Muscle of leg (tissue), 11 donors: ENCODE results near the gene SLC49A3. TPM values are rescaled to one million over a fixed set of nuclear protein-coding genes. Genes with fewer than 3 reads are reported as not detected.
"Not testable (repeated sequence)": the region's sequence is repeated elsewhere in the genome, so short reads cannot be mapped to it uniquely, and the experiment has no call there.

Source experiments
- DNase-seq: peaks from one replicate; pipeline ENCODE4 v3.0.0; 2013
- H3K27ac ChIP-seq: one replicate; pipeline ENCODE4 v1.5.1; 2013; ENCODE audit warnings: mild to moderate bottlenecking, low read length, control low read depth
- H3K27me3 ChIP-seq: one replicate; pipeline ENCODE4 v1.6.1; 2013; ENCODE audit warnings: low read length; ENCODE audit not compliant: control insufficient read depth, insufficient read depth
- H3K36me3 ChIP-seq: one replicate; pipeline ENCODE4 v1.6.1; 2013; ENCODE audit warnings: low read length; ENCODE audit not compliant: control insufficient read depth, insufficient read depth
- H3K4me1 ChIP-seq: one replicate; pipeline ENCODE4 v1.6.1; 2013; ENCODE audit warnings: low read length; ENCODE audit not compliant: control insufficient read depth, insufficient read depth
- H3K4me3 ChIP-seq: one replicate; pipeline ENCODE4 v1.5.1; 2013; ENCODE audit warnings: low read length, control low read depth
- H3K9me3 ChIP-seq: replicated peaks from 2 replicates; pipeline ENCODE4 v1.6.1; 2013; ENCODE audit warnings: low read depth, low read length; ENCODE audit not compliant: control insufficient read depth
- WGBS: methylation state at CpG from one replicate; pipeline ENCODE4 v1.1.5; 2013; ENCODE audit warnings: missing lambda C conversion rate; ENCODE audit not compliant: insufficient coverage; 5-methylcytosine and 5-hydroxymethylcytosine counted together
- polyA plus RNA-seq, 8 donors: library from polyadenylated mRNA; unstranded; fragments of 120-200 nt; gene quantifications; one replicate each; pipeline versions ENCODE4 v1.2.1 to v1.2.3, GENCODE V29; 2013; ENCODE audit warnings: inconsistent platforms in 1 of 8, low replicate concordance in 1 of 8; ENCODE audit not compliant: insufficient read length in 8 of 8, insufficient read depth in 1 of 8
- total RNA-seq: library from RNA; stranded (reverse); fragments of 120-200 nt; gene quantifications from one replicate; pipeline ENCODE4 v1.2.4, GENCODE V29; 2013

The SLC49A3 gene
- total and polyA plus RNA-seq, 9 donors, result 2.9 to 26.4 (median 17.7) TPM

GRCh38 chr4:704198-704891, 15.4 kb upstream of the SLC49A3 start:
- H3K4me1 ChIP-seq, result peaks cover 25% of the 10 kb centered on the region
- no peak overlapping the region for H3K4me3 ChIP-seq
- H3K9me3 ChIP-seq, result no peaks in the 10 kb centered on the region
- no peak overlapping the region for H3K27ac ChIP-seq
- DNase-seq, result no peak
- H3K27me3 ChIP-seq, result peaks cover 2% of the 10 kb centered on the region
- WGBS, result 87% methylated on average over 43 of the region's 46 CpGs
- peaks cover 6% of the 10 kb centered on the region for H3K36me3 ChIP-seq

DNA sequence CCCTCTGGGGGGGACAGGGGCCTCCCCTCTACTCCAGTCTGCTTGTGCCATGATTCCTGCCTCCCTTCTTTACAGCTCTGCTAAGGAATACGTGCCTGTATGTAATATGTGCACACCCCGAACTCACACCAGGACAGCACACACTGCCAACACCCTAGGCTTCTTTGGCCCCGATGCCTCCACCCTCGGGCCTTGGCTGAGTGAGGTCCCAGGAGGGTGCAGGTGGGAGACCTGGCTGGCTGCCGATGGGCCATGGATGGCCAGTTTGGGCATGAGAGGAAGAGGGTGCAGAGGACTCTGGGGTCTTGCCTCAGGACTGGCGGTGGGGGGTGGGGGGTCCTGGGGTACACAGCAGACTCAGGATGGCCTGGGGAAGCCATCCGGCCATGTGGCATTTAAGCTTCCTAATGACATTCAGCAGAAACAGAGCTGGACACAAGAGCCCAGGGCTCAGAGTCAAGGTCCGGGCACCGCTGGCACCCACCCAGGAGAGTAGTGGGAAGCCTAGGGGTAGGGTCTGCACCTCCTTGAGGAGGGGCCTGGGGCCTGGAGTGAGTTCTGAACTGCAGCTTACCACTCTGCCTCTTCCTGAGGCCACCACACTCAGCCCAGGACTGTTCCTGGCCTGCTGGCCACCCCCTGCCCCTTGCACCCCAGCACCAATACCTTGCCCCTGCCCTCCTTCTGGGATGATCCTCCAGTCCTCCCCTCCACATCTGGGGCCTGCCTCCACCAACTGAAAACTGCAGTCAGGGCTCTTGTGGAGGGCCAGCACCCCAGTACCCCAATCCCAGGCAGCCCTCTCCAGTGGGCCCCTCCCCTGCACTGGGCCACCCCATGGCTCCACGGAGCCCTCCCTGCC, 14.6 kb upstream of the SLC49A3 start:
- H3K27me3 ChIP-seq, result peaks cover 2% of the 10 kb centered on the region
- no peak for DNase-seq
- 88% methylated on average over 7 of the region's 10 CpGs for WGBS
- H3K9me3 ChIP-seq, result no peaks in the 10 kb centered on the region
- H3K36me3 ChIP-seq, result peaks cover 4% of the 10 kb centered on the region
- peaks cover 24% of the 10 kb centered on the region for H3K4me1 ChIP-seq
- H3K4me3 ChIP-seq, result no peak overlapping the region
- H3K27ac ChIP-seq, result no peak overlapping the region

DNA sequence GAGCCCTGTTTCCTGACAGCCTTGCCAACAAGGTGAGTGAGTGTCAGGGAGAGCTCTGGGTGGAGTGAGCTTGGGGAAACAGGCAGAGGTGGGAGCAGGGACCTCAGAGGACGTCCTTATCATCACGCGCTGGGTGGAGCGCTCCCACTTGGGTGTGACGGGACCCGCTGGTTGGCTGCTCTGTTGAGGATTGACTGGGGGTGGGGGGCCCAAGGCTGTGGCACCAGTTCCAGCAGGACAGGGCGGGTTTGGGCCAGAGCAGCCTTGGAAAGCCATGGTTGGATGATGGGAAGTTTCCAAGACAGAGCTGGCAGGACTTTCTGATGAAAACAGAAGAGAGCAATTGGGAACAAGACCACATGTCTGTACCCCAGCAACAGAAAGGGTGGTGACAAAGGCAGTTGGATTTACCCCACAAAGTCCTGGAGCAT, 13.7 kb upstream of the SLC49A3 start:
- WGBS, result 88% methylated on average over 7 of the region's 7 CpGs
- no peaks in the 10 kb centered on the region for H3K9me3 ChIP-seq
- DNase-seq, result no peak
- H3K27me3 ChIP-seq, result peaks cover 2% of the 10 kb centered on the region
- H3K27ac ChIP-seq, result no peak overlapping the region
- H3K4me1 ChIP-seq, result peaks cover 16% of the 10 kb centered on the region
- no peaks in the 10 kb centered on the region for H3K36me3 ChIP-seq
- no peak overlapping the region for H3K4me3 ChIP-seq

DNA sequence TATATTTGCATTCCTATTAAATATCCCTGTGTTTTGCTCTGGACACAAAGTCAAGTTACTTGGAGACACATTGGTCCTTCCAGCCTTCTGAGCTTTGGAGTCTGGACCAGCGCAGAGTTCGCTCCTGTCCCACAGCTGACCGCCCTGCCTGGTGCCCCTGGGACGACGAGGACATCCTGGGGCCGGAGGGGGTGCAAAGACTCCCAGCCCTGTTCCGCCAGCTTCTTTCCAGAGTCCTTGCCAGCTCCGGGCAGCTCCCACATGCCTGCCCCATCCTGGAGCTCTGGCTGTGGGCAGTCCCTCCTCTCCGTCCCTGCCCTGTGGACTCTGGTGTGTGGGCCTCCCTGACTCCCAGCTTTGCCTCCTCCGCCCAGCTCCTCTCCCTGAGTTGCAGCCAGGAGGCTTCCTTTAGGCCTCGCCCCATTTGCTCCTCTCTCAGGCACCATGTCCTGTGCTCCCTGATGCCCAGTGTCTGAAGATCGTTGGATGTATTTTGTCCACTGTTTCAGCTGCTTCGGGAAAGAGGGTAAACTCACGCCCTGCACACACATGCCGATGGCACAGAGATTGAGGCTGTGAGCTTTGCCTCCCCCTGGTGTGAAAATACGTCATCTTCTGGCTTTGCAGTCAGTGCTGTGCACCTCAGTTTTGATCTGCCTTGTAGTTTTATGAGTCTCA, 11.8 kb upstream of the SLC49A3 start:
- Histone ChIP-seq H3K36me3 (no peaks in the 10 kb centered on the region), H3K4me3 (no peak overlapping the region), H3K9me3 (no peaks in the 10 kb centered on the region), H3K27me3 (peaks cover 4% of the 10 kb centered on the region), H3K27ac (no peak overlapping the region), H3K4me1 (peaks cover 6% of the 10 kb centered on the region)
- 73% methylated on average over 12 of the region's 16 CpGs for WGBS
- DNase-seq, result no peak

- Histone ChIP-seq H3K4me3 (no peak overlapping the region), H3K36me3 (no peaks in the 10 kb centered on the region), H3K4me1 (peaks cover 2% of the 10 kb centered on the region), H3K27me3 (peaks cover 4% of the 10 kb centered on the region), H3K9me3 (no peaks in the 10 kb centered on the region), H3K27ac (no peak overlapping the region)
- DNase-seq, result no peak
- WGBS, result 69% methylated on average over 13 of the region's 27 CpGs
Measured at GRCh38 chr4:699816-700580, 11.0 kb upstream of the SLC49A3 start.

DNA sequence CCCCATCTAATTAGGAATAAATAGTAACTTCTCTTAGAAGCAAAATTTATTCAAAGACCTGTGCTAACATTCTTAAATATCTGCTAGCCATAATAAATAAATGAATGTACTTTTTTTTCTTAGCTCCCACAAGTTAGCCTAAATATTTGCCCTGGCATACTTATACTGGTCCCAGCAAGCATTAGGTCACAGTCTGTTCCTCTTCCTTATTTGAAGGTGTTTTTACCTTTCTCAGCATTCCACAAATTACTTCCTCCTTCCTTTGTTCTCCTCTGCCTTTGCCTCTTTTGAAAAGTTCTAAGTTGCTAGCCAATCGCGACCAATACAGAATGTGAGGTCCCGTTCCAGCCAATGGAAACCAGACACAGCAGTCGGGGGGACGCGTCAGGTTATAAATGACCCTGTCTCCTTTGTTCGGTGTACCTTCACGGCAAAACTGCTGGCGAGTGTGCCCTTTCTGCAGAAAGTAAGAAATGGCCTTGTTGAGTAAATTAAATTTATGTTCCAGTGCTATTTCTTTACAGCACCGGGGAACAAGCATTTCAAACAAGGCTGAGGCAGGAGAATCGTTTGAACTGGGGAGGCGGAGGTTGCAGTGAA, 5.5 kb upstream of the SLC49A3 start:
- DNase-seq, H3K36me3 ChIP-seq, H3K4me3 ChIP-seq, H3K27me3 ChIP-seq, H3K4me1 ChIP-seq, H3K27ac ChIP-seq, H3K9me3 ChIP-seq: not testable (repeated sequence)
- 83% methylated on average over 12 of the region's 12 CpGs for WGBS

DNA sequence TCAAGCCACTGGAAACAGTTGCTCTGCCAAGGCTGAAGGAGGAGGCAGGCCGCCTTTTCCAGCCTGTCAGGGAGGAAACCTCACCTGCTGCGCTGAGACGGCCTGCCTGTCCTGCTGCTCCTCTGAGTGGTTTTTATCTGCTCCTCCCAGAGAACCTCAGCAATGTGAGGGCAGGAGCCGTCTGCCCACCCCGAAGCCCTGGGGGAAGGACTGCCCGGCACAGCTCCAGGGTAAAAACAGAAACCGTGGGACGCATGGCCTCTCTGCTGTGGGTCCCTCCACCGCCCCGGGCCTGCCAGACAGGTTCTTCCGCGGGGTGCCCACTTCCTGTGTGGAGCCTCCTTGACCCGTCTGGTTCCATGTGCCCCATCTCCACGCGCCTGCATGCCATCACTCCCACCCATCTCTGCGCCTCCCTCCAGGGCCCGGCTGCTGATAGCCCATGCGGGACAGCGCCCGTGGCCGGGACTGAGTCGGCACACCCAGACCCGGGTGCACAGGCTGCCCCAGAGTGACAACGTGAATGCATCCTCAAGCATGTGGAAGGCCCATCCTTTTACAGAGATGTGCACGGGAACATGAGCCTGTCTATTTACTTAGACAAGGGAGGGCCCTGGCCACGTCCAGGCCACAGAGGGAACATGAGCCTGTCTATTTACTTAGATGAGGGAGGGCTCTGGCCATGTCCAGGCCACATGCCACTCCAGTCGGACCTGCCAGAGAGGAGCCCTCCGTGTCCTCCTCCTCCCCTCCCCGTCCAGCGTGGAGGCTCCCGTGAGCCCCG, 4.0 kb upstream of the SLC49A3 start:
- Histone ChIP-seq H3K27ac (no peak overlapping the region), H3K27me3 (peaks cover 9% of the 10 kb centered on the region), H3K4me1 (peaks cover 19% of the 10 kb centered on the region), H3K4me3 (no peak overlapping the region), H3K9me3 (no peaks in the 10 kb centered on the region), H3K36me3 (no peaks in the 10 kb centered on the region)
- 82% methylated on average over 27 of the region's 32 CpGs for WGBS
- DNase-seq, result no peak

- H3K4me3 ChIP-seq, result peak overlapping the region; percentile 41
- WGBS, result 41% methylated on average over 4 of the region's 8 CpGs
- DNase-seq, result peak; percentile 16
Measured at GRCh38 chr4:689723-690122, 772 bp upstream of the SLC49A3 start.

More at GRCh38 chr4:689723-690122, 772 bp upstream of the SLC49A3 start:
- Histone ChIP-seq H3K4me1 (peaks cover 45% of the 10 kb centered on the region), H3K27me3 (peaks cover 7% of the 10 kb centered on the region), H3K36me3 (no peaks in the 10 kb centered on the region), H3K9me3 (no peaks in the 10 kb centered on the region), H3K27ac (peak overlapping the region; percentile 25)
